Right cardiac atrium (tissue), 5 donors: ENCODE results near the gene ZNF12. TPM values are rescaled to one million over a fixed set of nuclear protein-coding genes. Genes with fewer than 3 reads are reported as not detected.
A peak's percentile ranks its signal among the peaks of the same experiment; 100 is the strongest.

Source experiments
- ATAC-seq, 2 donors: fragments of 200-7000 bp; cut with Tn5 transposase; one replicate each; pipeline versions ENCODE4 v1.8.0 to v1.9.1; 2020; ENCODE audit warnings: moderate library complexity in 2 of 2, mild to moderate bottlenecking in 1 of 2
- DNase-seq, 3 donors: peaks; one replicate each; pipeline ENCODE4 v3.0.0-alpha.2; 2020
- H3K27ac ChIP-seq: one replicate; pipeline ENCODE4 v1.5.1; 2013; ENCODE audit warnings: mild to moderate bottlenecking, low read length, control low read depth, moderate library complexity
- H3K27me3 ChIP-seq: one replicate; pipeline ENCODE4 v1.6.1; 2013; ENCODE audit not compliant: control insufficient read depth, insufficient read depth
- H3K4me1 ChIP-seq: one replicate; pipeline ENCODE4 v1.6.1; 2013; ENCODE audit warnings: low read length; ENCODE audit not compliant: control insufficient read depth, insufficient read depth
- H3K4me3 ChIP-seq: one replicate; pipeline ENCODE4 v1.5.1; 2013; ENCODE audit warnings: low read length, control low read depth
- H3K9me3 ChIP-seq: one replicate; pipeline ENCODE4 v1.6.1; 2013; ENCODE audit warnings: low read length; ENCODE audit not compliant: control insufficient read depth
- WGBS: extraction: QIAGEN DNeasy Blood & Tissue Kit; methylation state at CpG from one replicate; pipeline ENCODE4 v1.1.7; 2013; 5-methylcytosine and 5-hydroxymethylcytosine counted together
- intact Hi-C, 4 donors: fragments of 100-400 bp; cut with DNase I; formaldehyde crosslinking; loops; one replicate each; pipeline versions ENCODE4 v1.11.0 to v1.14.0; 2022 to 2023
- polyA plus RNA-seq: library from polyadenylated mRNA; stranded (reverse); fragments of 200-250 nt; gene quantifications from one replicate; pipeline ENCODE4 v1.2.3, GENCODE V29; 2013
- total RNA-seq, 4 donors: library from RNA; stranded (reverse); fragmentation: NEBNext Ultra II Directional; extraction: Animal tissue kit (Norgen Biotek cat#: 25700); gene quantifications; one replicate each; pipeline ENCODE4 v1.2.1, GENCODE V29; 2021
- donor health status: healthy with polysubstance abuse.
- donor health status: DM: no; HTN: yes; CAD: no.
- donor health status: DM: no; HTN: no; CAD: no.
- donor health status: DM: no; HTN: yes; CAD: no; lungs with severe emphysema.
- donor health status: DM: yes; HTN: yes; CAD: no.

The ZNF12 gene
- total and polyA plus RNA-seq, 5 donors: 9.6 to 25.3 (median 18.8) TPM

GRCh38 chr7:6646465-6646864, 60.3 kb downstream of the ZNF12 start:
- H3K9me3 ChIP-seq: no peaks in the 10 kb centered on the region
- H3K27ac ChIP-seq: no peak overlapping the region
- ATAC-seq: no peak
- DNase-seq: no peak
- 82% methylated on average over 8 of the region's 8 CpGs for WGBS
- H3K27me3 ChIP-seq: no peaks in the 10 kb centered on the region
- H3K4me1 ChIP-seq: no peaks in the 10 kb centered on the region
- intact Hi-C loops: no loop called here
- H3K4me3 ChIP-seq: no peak overlapping the region

GRCh38 chr7:6644728-6645127, 62.0 kb downstream of the ZNF12 start:
- H3K27me3 ChIP-seq: no peaks in the 10 kb centered on the region
- no peak overlapping the region for H3K4me3 ChIP-seq
- H3K4me1 ChIP-seq: no peaks in the 10 kb centered on the region
- WGBS: 97% methylated on average over 10 of the region's 10 CpGs
- no peaks in the 10 kb centered on the region for H3K9me3 ChIP-seq
- no peak overlapping the region for H3K27ac ChIP-seq
- intact Hi-C loops: no loop called here
- DNase-seq (no peak), ATAC-seq (no peak)

- H3K27ac ChIP-seq: no peak overlapping the region
- DNase-seq (no peak), ATAC-seq (no peak)
- no peaks in the 10 kb centered on the region for H3K27me3 ChIP-seq
- WGBS: 93% methylated on average over 21 of the region's 21 CpGs
- H3K4me1 ChIP-seq: no peaks in the 10 kb centered on the region
- H3K4me3 ChIP-seq: no peak overlapping the region
- intact Hi-C loops: no loop called here
- H3K9me3 ChIP-seq: no peaks in the 10 kb centered on the region
Measured at GRCh38 chr7:6643915-6644625, 62.7 kb downstream of the ZNF12 start.

GRCh38 chr7:6642861-6643640, 63.7 kb downstream of the ZNF12 start:
- intact Hi-C loops: no loop called here
- no peak overlapping the region for H3K27ac ChIP-seq
- ATAC-seq (peak in 1 of 2 donors; percentile 34), DNase-seq (no peak)
- H3K27me3 ChIP-seq: no peaks in the 10 kb centered on the region
- H3K9me3 ChIP-seq: no peaks in the 10 kb centered on the region
- H3K4me3 ChIP-seq: no peak overlapping the region
- 84% methylated on average over 22 of the region's 22 CpGs for WGBS
- no peaks in the 10 kb centered on the region for H3K4me1 ChIP-seq

- ATAC-seq (no peak), DNase-seq (no peak)
- intact Hi-C loops: no loop called here
- 92% methylated on average over 24 of the region's 24 CpGs for WGBS
- H3K9me3 ChIP-seq: no peaks in the 10 kb centered on the region
- H3K27me3 ChIP-seq: no peaks in the 10 kb centered on the region
- no peak overlapping the region for H3K27ac ChIP-seq
- no peaks in the 10 kb centered on the region for H3K4me1 ChIP-seq
- H3K4me3 ChIP-seq: no peak overlapping the region
Measured at GRCh38 chr7:6642239-6642839, 64.4 kb downstream of the ZNF12 start.

GRCh38 chr7:6641305-6642035, 65.3 kb downstream of the ZNF12 start:
- H3K9me3 ChIP-seq: no peaks in the 10 kb centered on the region
- ATAC-seq (no peak), DNase-seq (no peak)
- no peaks in the 10 kb centered on the region for H3K4me1 ChIP-seq
- intact Hi-C loops: no loop called here
- no peaks in the 10 kb centered on the region for H3K27me3 ChIP-seq
- no peak overlapping the region for H3K4me3 ChIP-seq
- no peak overlapping the region for H3K27ac ChIP-seq
- WGBS: 90% methylated on average over 15 of the region's 15 CpGs

- 62% methylated on average over 11 of the region's 11 CpGs for WGBS
- no peaks in the 10 kb centered on the region for H3K4me1 ChIP-seq
- no peaks in the 10 kb centered on the region for H3K27me3 ChIP-seq
- H3K4me3 ChIP-seq: no peak overlapping the region
- ATAC-seq (peak; percentile 9 to 70), DNase-seq (peak; percentile 69 to 80 (median 74))
- no peak overlapping the region for H3K27ac ChIP-seq
- intact Hi-C loops: no loop called here
- no peaks in the 10 kb centered on the region for H3K9me3 ChIP-seq
Measured at GRCh38 chr7:6640246-6640721, 66.5 kb downstream of the ZNF12 start.

- 90% methylated on average over 11 of the region's 11 CpGs for WGBS
- no peaks in the 10 kb centered on the region for H3K9me3 ChIP-seq
- H3K4me3 ChIP-seq: no peak overlapping the region
- ATAC-seq (no peak), DNase-seq (no peak)
- H3K27ac ChIP-seq: no peak overlapping the region
- intact Hi-C loops: no loop called here
- H3K27me3 ChIP-seq: no peaks in the 10 kb centered on the region
- no peaks in the 10 kb centered on the region for H3K4me1 ChIP-seq
Measured at GRCh38 chr7:6639627-6640026, 67.1 kb downstream of the ZNF12 start.

- H3K27me3 ChIP-seq: no peaks in the 10 kb centered on the region
- intact Hi-C loops: no loop called here
- 70% methylated on average over 4 of the region's 4 CpGs for WGBS
- H3K9me3 ChIP-seq: no peaks in the 10 kb centered on the region
- no peak for ATAC-seq
- H3K4me3 ChIP-seq: no peak overlapping the region
- DNase-seq: no peak
- H3K27ac ChIP-seq: no peak overlapping the region
- no peaks in the 10 kb centered on the region for H3K4me1 ChIP-seq
Measured at GRCh38 chr7:6639032-6639431, 67.7 kb downstream of the ZNF12 start.
